DOHH2 (cell line): ENCODE measurements around the gene CCDC169.

Experiments
- EZH2phosphoT487 ChIP-seq: fragments of 200-600 bp; sonication (generic); IDR thresholded peaks from 2 replicates; pipeline ENCODE4 v1.6.1; 2017; ENCODE audit warnings: borderline replicate concordance, mild to moderate bottlenecking, antibody characterized with exemption, low read length, moderate library complexity, mixed read lengths
- TF ChIP-seq, protein P1 (sequence below): fragments of 200-600 bp; sonication (generic); IDR thresholded peaks from one replicate; pipeline ENCODE4 v1.5.1; 2014; ENCODE audit warnings: antibody characterized with exemption, mild to moderate bottlenecking, low read depth, low read length; ENCODE audit not compliant: poor library complexity, severe bottlenecking

DNA sequence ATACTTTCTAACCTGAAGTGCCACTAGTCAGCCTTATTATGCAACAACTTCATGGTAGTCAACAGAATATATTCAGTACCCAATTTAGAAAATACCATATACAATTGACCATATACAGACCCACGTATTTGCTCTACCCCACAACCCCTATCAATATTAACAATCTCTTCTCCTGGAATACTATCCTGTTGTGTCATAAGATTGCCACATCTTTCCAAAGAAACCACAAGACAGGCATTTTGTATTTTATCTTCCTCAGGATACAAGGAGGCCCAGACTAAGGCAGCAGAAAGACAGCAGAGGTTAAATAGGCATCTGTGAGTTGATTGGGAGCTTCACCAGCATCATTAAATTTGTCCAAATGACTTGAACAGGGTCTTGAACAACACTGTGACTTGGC is 44.1 kb upstream of the CCDC169 start:
- TF ChIP-seq, protein P1, sequence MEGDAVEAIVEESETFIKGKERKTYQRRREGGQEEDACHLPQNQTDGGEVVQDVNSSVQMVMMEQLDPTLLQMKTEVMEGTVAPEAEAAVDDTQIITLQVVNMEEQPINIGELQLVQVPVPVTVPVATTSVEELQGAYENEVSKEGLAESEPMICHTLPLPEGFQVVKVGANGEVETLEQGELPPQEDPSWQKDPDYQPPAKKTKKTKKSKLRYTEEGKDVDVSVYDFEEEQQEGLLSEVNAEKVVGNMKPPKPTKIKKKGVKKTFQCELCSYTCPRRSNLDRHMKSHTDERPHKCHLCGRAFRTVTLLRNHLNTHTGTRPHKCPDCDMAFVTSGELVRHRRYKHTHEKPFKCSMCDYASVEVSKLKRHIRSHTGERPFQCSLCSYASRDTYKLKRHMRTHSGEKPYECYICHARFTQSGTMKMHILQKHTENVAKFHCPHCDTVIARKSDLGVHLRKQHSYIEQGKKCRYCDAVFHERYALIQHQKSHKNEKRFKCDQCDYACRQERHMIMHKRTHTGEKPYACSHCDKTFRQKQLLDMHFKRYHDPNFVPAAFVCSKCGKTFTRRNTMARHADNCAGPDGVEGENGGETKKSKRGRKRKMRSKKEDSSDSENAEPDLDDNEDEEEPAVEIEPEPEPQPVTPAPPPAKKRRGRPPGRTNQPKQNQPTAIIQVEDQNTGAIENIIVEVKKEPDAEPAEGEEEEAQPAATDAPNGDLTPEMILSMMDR: no peak
- no peak for TF ChIP-seq EZH2phosphoT487
